Measurements from ENCODE around the gene CYFIP2. TPM values are rescaled to one million over a fixed set of nuclear protein-coding genes. Genes with fewer than 3 reads are reported as not detected.

CYFIP2 gene
- polyA plus RNA-seq, 1 donor (not counting 4 experiments of a cell fraction or from before 2014, with no cell fraction given): 0.62 TPM

GRCh38 chr5:157292599-157292998, 26.7 kb downstream of the CYFIP2 start:
- Histone ChIP-seq H3K9me1 (ENCODE audit: control insufficient read depth, extremely low read depth, insufficient read depth, low read length) (no peaks in the 10 kb centered on the region), H3K27ac (ENCODE audit: control insufficient read depth, insufficient read depth, low read length) (no peak overlapping the region), H3K27me3 (ENCODE audit: control insufficient read depth, extremely low read depth, insufficient read depth, low read length) (no peaks in the 10 kb centered on the region), H3K36me3 (ENCODE audit: control insufficient read depth in 2 of 2, extremely low read depth in 1 of 2, insufficient read depth in 2 of 2, low read length in 2 of 2) (no peaks in the 10 kb centered on the region), H3K79me2 (ENCODE audit: control insufficient read depth, insufficient read depth, low read length) (no peaks in the 10 kb centered on the region), H3K9ac (ENCODE audit: control insufficient read depth, extremely low read depth, insufficient read depth, low read length) (no peak overlapping the region), H4K20me1 (ENCODE audit: control insufficient read depth, extremely low read depth, insufficient read depth, low read length) (no peaks in the 10 kb centered on the region), H3K4me1 (ENCODE audit: control insufficient read depth, extremely low read depth, insufficient read depth, low read length) (no peaks in the 10 kb centered on the region), H2AFZ (ENCODE audit: control insufficient read depth, low read length) (no peak overlapping the region), H3K4me2 (ENCODE audit: control insufficient read depth, extremely low read depth, insufficient read depth, low read depth, low read length) (no peak overlapping the region), H3K4me3 (ENCODE audit: control insufficient read depth in 2 of 3, extremely low read depth in 1 of 3, insufficient read depth in 2 of 3, low read depth in 1 of 3, low read length in 3 of 3) (no peak overlapping the region), H3K9me3 (ENCODE audit: control insufficient read depth, low read depth, low read length) (no peaks in the 10 kb centered on the region)
- FAIRE-seq (no peak), DNase-seq (ENCODE audit: low read depth, low spot score) (no peak)
- TF ChIP-seq CTCF (optimal IDR thresholded peaks at IDR 0.05 in 1 of 3, IDR thresholded peaks at IDR 0.05 in 1 of 3, conservative IDR thresholded peaks at IDR 0.05 in 1 of 3; ENCODE audit: extremely low read depth in 1 of 3, insufficient read depth in 2 of 3, low read length in 3 of 3) (no peak), EZH2 (IDR thresholded peaks at IDR 0.05; ENCODE audit: low read length) (no peak)
- dilution Hi-C loops (cut with MboI; ENCODE audit: extremely low pct_ligation_motif_present, low sequenced_read_pairs): no loop called here

- FAIRE-seq: no peak
- Histone ChIP-seq H3K4me3 (ENCODE audit: control insufficient read depth in 2 of 3, extremely low read depth in 1 of 3, insufficient read depth in 2 of 3, low read depth in 1 of 3, low read length in 3 of 3) (no peak overlapping the region), H3K9me3 (ENCODE audit: control insufficient read depth, low read depth, low read length) (no peaks in the 10 kb centered on the region), H3K36me3 (ENCODE audit: control insufficient read depth in 2 of 2, extremely low read depth in 1 of 2, insufficient read depth in 2 of 2, low read length in 2 of 2) (no peaks in the 10 kb centered on the region), H2AFZ (ENCODE audit: control insufficient read depth, low read length) (no peak overlapping the region), H3K79me2 (ENCODE audit: control insufficient read depth, insufficient read depth, low read length) (no peaks in the 10 kb centered on the region), H3K9me1 (ENCODE audit: control insufficient read depth, extremely low read depth, insufficient read depth, low read length) (no peaks in the 10 kb centered on the region), H3K27me3 (ENCODE audit: control insufficient read depth, extremely low read depth, insufficient read depth, low read length) (no peaks in the 10 kb centered on the region), H3K27ac (ENCODE audit: control insufficient read depth, insufficient read depth, low read length) (no peak overlapping the region), H4K20me1 (ENCODE audit: control insufficient read depth, extremely low read depth, insufficient read depth, low read length) (no peaks in the 10 kb centered on the region), H3K4me1 (ENCODE audit: control insufficient read depth, extremely low read depth, insufficient read depth, low read length) (no peaks in the 10 kb centered on the region), H3K9ac (ENCODE audit: control insufficient read depth, extremely low read depth, insufficient read depth, low read length) (no peak overlapping the region), H3K4me2 (ENCODE audit: control insufficient read depth, extremely low read depth, insufficient read depth, low read depth, low read length) (no peak overlapping the region)
- no peak for DNase-seq (ENCODE audit: low read depth, low spot score)
- no peak for TF ChIP-seq CTCF (optimal IDR thresholded peaks at IDR 0.05 in 1 of 3, IDR thresholded peaks at IDR 0.05 in 1 of 3, conservative IDR thresholded peaks at IDR 0.05 in 1 of 3; ENCODE audit: extremely low read depth in 1 of 3, insufficient read depth in 2 of 3, low read length in 3 of 3)
- no peak for TF ChIP-seq EZH2 (IDR thresholded peaks at IDR 0.05; ENCODE audit: low read length)
- dilution Hi-C loops (cut with MboI; ENCODE audit: extremely low pct_ligation_motif_present, low sequenced_read_pairs): no loop called here
These were observed 28.6 kb downstream of the CYFIP2 start for GRCh38 chr5:157294407-157295091.
